ENCODE results near the gene SLCO3A1.
"Not testable (repeated sequence)": the region's sequence is repeated elsewhere in the genome, so short reads cannot be mapped to it uniquely, and the experiment has no call there.

The SLCO3A1 gene

GRCh38 chr15:91954292-91954691 is 100.8 kb downstream of the SLCO3A1 start:
- Histone ChIP-seq H3K4me3 (ENCODE audit: low read length in 2 of 2) (no peak overlapping the region), H3K27ac (ENCODE audit: low read depth in 2 of 2, low read length in 2 of 2) (peak overlapping the region in 1 of 2 donors; percentile 52), H3K36me3 (ENCODE audit: control insufficient read depth in 2 of 2, insufficient read depth in 2 of 2, low read length in 2 of 2) (no peaks in the 10 kb centered on the region), H3K4me1 (ENCODE audit: control insufficient read depth in 2 of 2, insufficient read depth in 2 of 2, low read length in 2 of 2) (peaks cover 4 to 21% of the 10 kb centered on the region in 2 donors), H3K9me3 (ENCODE audit: control insufficient read depth in 2 of 2, low read length in 2 of 2) (no peaks in the 10 kb centered on the region), H3K9ac (ENCODE audit: low read depth in 1 of 2, low read length in 2 of 2) (no peak overlapping the region), H3K27me3 (ENCODE audit: control insufficient read depth in 2 of 2, insufficient read depth in 2 of 2, low read length in 2 of 2) (no peaks in the 10 kb centered on the region)

GRCh38 chr15:91956026-91956723 is 102.7 kb downstream of the SLCO3A1 start:
- H3K9me3 ChIP-seq (ENCODE audit: control insufficient read depth in 2 of 2, low read length in 2 of 2): no peaks in the 10 kb centered on the region
- no peaks in the 10 kb centered on the region for H3K27me3 ChIP-seq (ENCODE audit: control insufficient read depth in 2 of 2, insufficient read depth in 2 of 2, low read length in 2 of 2)
- peaks cover 4 to 21% of the 10 kb centered on the region in 2 donors for H3K4me1 ChIP-seq (ENCODE audit: control insufficient read depth in 2 of 2, insufficient read depth in 2 of 2, low read length in 2 of 2)
- no peak overlapping the region for H3K27ac ChIP-seq (ENCODE audit: low read depth in 2 of 2, low read length in 2 of 2)
- no peaks in the 10 kb centered on the region for H3K36me3 ChIP-seq (ENCODE audit: control insufficient read depth in 2 of 2, insufficient read depth in 2 of 2, low read length in 2 of 2)
- no peak overlapping the region for H3K4me3 ChIP-seq (ENCODE audit: low read length in 2 of 2)
- H3K9ac ChIP-seq (ENCODE audit: low read depth in 1 of 2, low read length in 2 of 2): no peak overlapping the region

DNA sequence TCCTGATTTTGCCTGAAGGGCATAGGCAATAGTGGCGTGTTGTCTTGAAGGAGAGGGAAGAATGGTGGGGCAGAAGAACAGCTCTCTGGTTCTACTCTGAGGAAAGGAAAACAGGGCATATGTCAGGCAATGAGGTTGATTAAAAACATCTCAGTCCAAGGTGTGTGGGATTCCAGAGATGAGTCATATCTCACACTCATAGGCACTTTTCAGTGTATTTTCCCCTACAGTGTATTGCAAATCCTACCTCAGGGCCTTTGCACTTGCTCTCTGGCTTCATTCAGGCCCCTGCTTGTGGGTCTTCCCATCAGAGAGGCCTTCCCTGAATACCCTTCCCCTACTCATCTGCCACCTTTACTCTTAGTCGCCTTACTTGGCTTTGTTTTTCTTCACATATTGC is 107.8 kb downstream of the SLCO3A1 start:
- Histone ChIP-seq H3K4me1 (ENCODE audit: control insufficient read depth in 2 of 2, insufficient read depth in 2 of 2, low read length in 2 of 2) (no peaks in the 10 kb centered on the region), H3K4me3 (ENCODE audit: low read length in 2 of 2) (no peak overlapping the region), H3K27me3 (ENCODE audit: control insufficient read depth in 2 of 2, insufficient read depth in 2 of 2, low read length in 2 of 2) (no peaks in the 10 kb centered on the region), H3K36me3 (ENCODE audit: control insufficient read depth in 2 of 2, insufficient read depth in 2 of 2, low read length in 2 of 2) (no peaks in the 10 kb centered on the region), H3K9ac (ENCODE audit: low read depth in 1 of 2, low read length in 2 of 2) (no peak overlapping the region), H3K9me3 (ENCODE audit: control insufficient read depth in 2 of 2, low read length in 2 of 2) (no peaks in the 10 kb centered on the region), H3K27ac (ENCODE audit: low read depth in 2 of 2, low read length in 2 of 2) (no peak overlapping the region)

- H3K9me3 ChIP-seq (ENCODE audit: control insufficient read depth in 2 of 2, low read length in 2 of 2); H3K27ac ChIP-seq (ENCODE audit: low read depth in 2 of 2, low read length in 2 of 2); H3K4me3 ChIP-seq (ENCODE audit: low read length in 2 of 2); H3K36me3 ChIP-seq (ENCODE audit: control insufficient read depth in 2 of 2, insufficient read depth in 2 of 2, low read length in 2 of 2); H3K4me1 ChIP-seq (ENCODE audit: control insufficient read depth in 2 of 2, insufficient read depth in 2 of 2, low read length in 2 of 2); H3K9ac ChIP-seq (ENCODE audit: low read depth in 1 of 2, low read length in 2 of 2); H3K27me3 ChIP-seq (ENCODE audit: control insufficient read depth in 2 of 2, insufficient read depth in 2 of 2, low read length in 2 of 2): not testable (repeated sequence)
Measured at GRCh38 chr15:91963747-91964146, 110.2 kb downstream of the SLCO3A1 start.

DNA sequence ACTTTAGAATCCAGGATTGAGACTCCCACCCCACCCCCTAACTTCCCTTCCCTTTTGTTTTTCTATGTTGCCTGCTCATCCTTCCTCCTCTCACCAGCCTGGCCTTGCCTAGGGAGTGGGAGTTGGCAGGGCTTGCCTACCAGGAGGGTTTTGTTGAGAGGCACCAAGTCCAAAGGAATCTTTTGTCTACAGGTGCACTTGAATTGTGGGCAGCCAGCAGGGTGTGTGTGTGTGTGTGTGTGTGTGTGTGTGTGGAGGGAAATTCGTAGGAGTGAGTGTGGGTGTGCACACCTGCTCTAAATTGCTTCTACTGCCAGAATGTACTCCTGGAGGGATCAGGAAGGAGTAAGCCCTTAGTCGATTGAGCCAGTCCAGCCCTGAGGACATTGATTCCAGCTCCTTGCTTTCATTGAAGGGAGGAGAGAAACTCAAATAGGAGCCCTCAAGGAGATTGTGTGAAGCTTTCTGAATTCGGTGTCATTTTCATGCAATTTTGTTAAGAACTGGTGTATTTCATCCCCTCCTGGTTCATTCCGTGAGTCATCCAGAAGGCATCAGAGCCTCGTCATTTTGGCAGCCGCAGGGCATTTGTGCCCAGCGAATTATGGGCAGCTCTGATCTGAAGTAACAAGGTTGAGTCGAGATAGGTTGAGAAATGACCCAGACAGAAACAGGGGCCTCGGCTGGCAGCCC is 112.1 kb downstream of the SLCO3A1 start:
- Histone ChIP-seq H3K27me3 (ENCODE audit: control insufficient read depth in 2 of 2, insufficient read depth in 2 of 2, low read length in 2 of 2) (no peaks in the 10 kb centered on the region), H3K27ac (ENCODE audit: low read depth in 2 of 2, low read length in 2 of 2) (no peak overlapping the region), H3K36me3 (ENCODE audit: control insufficient read depth in 2 of 2, insufficient read depth in 2 of 2, low read length in 2 of 2) (no peaks in the 10 kb centered on the region), H3K9ac (ENCODE audit: low read depth in 1 of 2, low read length in 2 of 2) (no peak overlapping the region), H3K4me1 (ENCODE audit: control insufficient read depth in 2 of 2, insufficient read depth in 2 of 2, low read length in 2 of 2) (no peaks in the 10 kb centered on the region), H3K4me3 (ENCODE audit: low read length in 2 of 2) (no peak overlapping the region), H3K9me3 (ENCODE audit: control insufficient read depth in 2 of 2, low read length in 2 of 2) (no peaks in the 10 kb centered on the region)

- H3K9ac ChIP-seq (ENCODE audit: low read depth in 1 of 2, low read length in 2 of 2): no peak overlapping the region
- no peaks in the 10 kb centered on the region for H3K36me3 ChIP-seq (ENCODE audit: control insufficient read depth in 2 of 2, insufficient read depth in 2 of 2, low read length in 2 of 2)
- H3K9me3 ChIP-seq (ENCODE audit: control insufficient read depth in 2 of 2, low read length in 2 of 2): no peaks in the 10 kb centered on the region
- H3K27ac ChIP-seq (ENCODE audit: low read depth in 2 of 2, low read length in 2 of 2): no peak overlapping the region
- H3K27me3 ChIP-seq (ENCODE audit: control insufficient read depth in 2 of 2, insufficient read depth in 2 of 2, low read length in 2 of 2): no peaks in the 10 kb centered on the region
- no peaks in the 10 kb centered on the region for H3K4me1 ChIP-seq (ENCODE audit: control insufficient read depth in 2 of 2, insufficient read depth in 2 of 2, low read length in 2 of 2)
- H3K4me3 ChIP-seq (ENCODE audit: low read length in 2 of 2): no peak overlapping the region
Measured at GRCh38 chr15:91966194-91966552, 112.7 kb downstream of the SLCO3A1 start.

DNA sequence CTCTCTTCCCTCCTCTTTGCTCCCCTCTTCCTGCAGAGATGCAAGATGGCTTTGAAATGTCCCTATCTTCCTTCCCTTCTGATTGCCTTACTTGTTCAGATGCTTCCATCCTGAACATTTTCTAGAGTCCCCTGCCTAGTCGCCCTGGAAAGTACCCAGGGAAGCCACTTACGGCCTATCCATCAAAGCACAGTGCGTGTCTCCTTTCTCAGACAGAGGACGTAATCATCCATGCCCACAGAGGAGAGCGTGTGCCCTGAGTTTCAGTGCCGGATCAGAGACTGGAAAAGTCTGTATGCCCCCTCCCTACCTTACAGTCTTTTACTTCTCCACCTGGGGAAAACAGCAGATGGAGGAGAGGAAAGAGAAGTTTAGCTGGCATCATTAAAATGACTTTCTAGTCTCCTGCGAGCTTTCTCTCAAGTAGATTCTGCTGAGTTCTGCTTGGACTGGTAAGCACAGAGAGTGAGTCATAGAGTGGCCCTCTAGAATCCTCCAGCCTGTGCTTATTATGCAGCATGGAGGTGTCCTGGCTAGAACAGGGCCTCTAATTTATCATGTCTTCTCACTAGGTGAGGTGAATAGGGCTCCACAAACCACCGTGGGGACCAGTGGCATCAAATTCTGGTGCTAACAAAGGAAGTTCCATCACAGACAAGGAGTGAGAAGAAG is 114.6 kb downstream of the SLCO3A1 start:
- no peak overlapping the region for H3K9ac ChIP-seq (ENCODE audit: low read depth in 1 of 2, low read length in 2 of 2)
- no peak overlapping the region for H3K4me3 ChIP-seq (ENCODE audit: low read length in 2 of 2)
- no peaks in the 10 kb centered on the region for H3K36me3 ChIP-seq (ENCODE audit: control insufficient read depth in 2 of 2, insufficient read depth in 2 of 2, low read length in 2 of 2)
- no peaks in the 10 kb centered on the region for H3K9me3 ChIP-seq (ENCODE audit: control insufficient read depth in 2 of 2, low read length in 2 of 2)
- no peak overlapping the region for H3K27ac ChIP-seq (ENCODE audit: low read depth in 2 of 2, low read length in 2 of 2)
- H3K4me1 ChIP-seq (ENCODE audit: control insufficient read depth in 2 of 2, insufficient read depth in 2 of 2, low read length in 2 of 2): no peaks in the 10 kb centered on the region
- no peaks in the 10 kb centered on the region for H3K27me3 ChIP-seq (ENCODE audit: control insufficient read depth in 2 of 2, insufficient read depth in 2 of 2, low read length in 2 of 2)

- no peak overlapping the region for H3K4me3 ChIP-seq (ENCODE audit: low read length in 2 of 2)
- no peaks in the 10 kb centered on the region for H3K9me3 ChIP-seq (ENCODE audit: control insufficient read depth in 2 of 2, low read length in 2 of 2)
- H3K4me1 ChIP-seq (ENCODE audit: control insufficient read depth in 2 of 2, insufficient read depth in 2 of 2, low read length in 2 of 2): no peaks in the 10 kb centered on the region
- no peak overlapping the region for H3K9ac ChIP-seq (ENCODE audit: low read depth in 1 of 2, low read length in 2 of 2)
- no peaks in the 10 kb centered on the region for H3K36me3 ChIP-seq (ENCODE audit: control insufficient read depth in 2 of 2, insufficient read depth in 2 of 2, low read length in 2 of 2)
- H3K27me3 ChIP-seq (ENCODE audit: control insufficient read depth in 2 of 2, insufficient read depth in 2 of 2, low read length in 2 of 2): no peaks in the 10 kb centered on the region
- no peak overlapping the region for H3K27ac ChIP-seq (ENCODE audit: low read depth in 2 of 2, low read length in 2 of 2)
Measured at GRCh38 chr15:91968610-91969009, 115.1 kb downstream of the SLCO3A1 start.

- no peaks in the 10 kb centered on the region for H3K27me3 ChIP-seq (ENCODE audit: control insufficient read depth in 2 of 2, insufficient read depth in 2 of 2, low read length in 2 of 2)
- H3K4me3 ChIP-seq (ENCODE audit: low read length in 2 of 2): no peak overlapping the region
- H3K9me3 ChIP-seq (ENCODE audit: control insufficient read depth in 2 of 2, low read length in 2 of 2): no peaks in the 10 kb centered on the region
- H3K27ac ChIP-seq (ENCODE audit: low read depth in 2 of 2, low read length in 2 of 2): no peak overlapping the region
- H3K36me3 ChIP-seq (ENCODE audit: control insufficient read depth in 2 of 2, insufficient read depth in 2 of 2, low read length in 2 of 2): no peaks in the 10 kb centered on the region
- H3K9ac ChIP-seq (ENCODE audit: low read depth in 1 of 2, low read length in 2 of 2): no peak overlapping the region
- peaks cover 0 to 6% of the 10 kb centered on the region in 2 donors for H3K4me1 ChIP-seq (ENCODE audit: control insufficient read depth in 2 of 2, insufficient read depth in 2 of 2, low read length in 2 of 2)
Measured at GRCh38 chr15:91970142-91970541, 116.6 kb downstream of the SLCO3A1 start.

- Histone ChIP-seq H3K36me3 (ENCODE audit: control insufficient read depth in 2 of 2, insufficient read depth in 2 of 2, low read length in 2 of 2) (no peaks in the 10 kb centered on the region), H3K4me3 (ENCODE audit: low read length in 2 of 2) (no peak overlapping the region), H3K9ac (ENCODE audit: low read depth in 1 of 2, low read length in 2 of 2) (no peak overlapping the region), H3K27ac (ENCODE audit: low read depth in 2 of 2, low read length in 2 of 2) (no peak overlapping the region), H3K4me1 (ENCODE audit: control insufficient read depth in 2 of 2, insufficient read depth in 2 of 2, low read length in 2 of 2) (peaks cover 0 to 6% of the 10 kb centered on the region in 2 donors), H3K27me3 (ENCODE audit: control insufficient read depth in 2 of 2, insufficient read depth in 2 of 2, low read length in 2 of 2) (no peaks in the 10 kb centered on the region), H3K9me3 (ENCODE audit: control insufficient read depth in 2 of 2, low read length in 2 of 2) (no peaks in the 10 kb centered on the region)
Measured at GRCh38 chr15:91973481-91973880, 120.0 kb downstream of the SLCO3A1 start.

Measured in mucosa of rectum (tissue), 2 donors.